ENCODE measurements around the gene PTTG1.

PTTG1 gene

DNA sequence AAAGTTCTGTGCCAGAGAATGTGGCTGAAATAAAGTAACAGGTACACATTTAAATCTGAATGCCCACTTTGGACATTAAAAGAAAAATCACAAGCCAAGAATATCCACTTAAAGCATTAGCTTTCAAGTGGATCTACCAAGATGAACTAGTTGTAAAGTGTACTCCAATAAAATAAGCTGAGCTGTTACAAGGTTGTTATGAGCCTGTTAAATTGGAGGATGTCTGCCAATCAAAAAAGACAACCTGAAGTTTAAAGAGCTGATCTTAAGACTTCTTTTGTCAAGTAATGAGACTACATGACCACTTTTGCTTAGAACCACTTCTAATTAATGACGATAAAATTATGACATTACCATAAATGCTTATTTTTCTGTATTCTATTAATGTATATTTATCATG lies 24.2 kb upstream of the PTTG1 start:
- H3K4me3 ChIP-seq (ENCODE audit: low read depth, low read length), result no peak overlapping the region
- no peak for DNase-seq (ENCODE audit: low read depth)
- no peak for TF ChIP-seq CTCF (conservative IDR thresholded peaks at IDR 0.05; ENCODE audit: low read depth, low read length)

GRCh38 chr5:160398806-160399205 lies 22.8 kb upstream of the PTTG1 start:
- peak; percentile 37 for DNase-seq (ENCODE audit: low read depth)
- peak overlapping the region; percentile 81 for H3K4me3 ChIP-seq (ENCODE audit: low read depth, low read length)
- no peak for TF ChIP-seq CTCF (conservative IDR thresholded peaks at IDR 0.05; ENCODE audit: low read depth, low read length)

DNA sequence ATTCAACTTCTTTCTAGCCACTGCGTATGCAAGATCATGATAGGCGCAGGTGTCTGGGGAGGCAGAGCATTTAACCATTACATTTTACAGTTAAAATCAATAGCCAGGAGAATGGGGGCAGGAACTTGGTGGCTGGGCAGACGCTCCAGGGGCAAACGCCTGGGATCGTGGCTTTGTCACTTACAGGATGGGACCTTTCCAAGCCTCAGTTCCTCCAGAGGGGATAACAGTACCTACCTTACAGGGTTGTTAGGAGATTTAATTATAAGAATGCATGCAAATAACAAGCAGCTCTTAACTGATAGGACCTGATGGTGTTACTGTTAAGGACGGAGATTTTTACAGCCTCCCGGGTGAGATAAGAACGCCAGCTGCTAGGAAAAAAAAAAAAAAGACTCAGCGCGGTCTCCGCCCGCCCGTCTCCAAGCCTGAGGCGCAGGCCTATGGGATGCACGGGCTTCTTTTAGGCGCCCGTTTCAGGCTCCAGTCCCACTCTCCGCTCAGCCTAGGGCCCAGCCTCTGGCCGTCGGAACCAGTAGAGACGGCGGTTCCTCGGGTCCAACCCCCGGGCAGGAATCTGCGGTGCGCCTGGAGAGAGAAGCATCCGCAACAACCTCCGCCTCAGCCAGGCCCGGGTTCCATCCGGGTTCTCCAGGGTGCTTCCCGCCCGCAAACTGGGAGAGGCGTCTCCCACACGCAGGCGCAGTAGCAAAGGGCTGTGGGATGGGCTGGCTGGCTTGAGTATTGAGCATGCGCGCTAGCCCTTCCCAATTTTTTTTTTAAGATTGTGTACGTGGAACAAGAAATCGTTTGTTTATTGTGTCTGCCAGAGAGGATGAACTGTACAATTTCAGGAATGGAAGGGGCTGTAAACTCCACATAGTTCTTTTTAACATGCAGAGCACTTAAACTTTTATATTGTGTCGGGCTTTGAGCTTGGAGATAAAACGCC lies 22.0 kb upstream of the PTTG1 start, which contains the start of gene FAM200C:
Gene FAM200C, minus strand, starts transcription at position 653 of the 952 bp plus-strand sequence. CDS start 4,564 bp downstream, outside the sequence.
- TF ChIP-seq CTCF (conservative IDR thresholded peaks at IDR 0.05; ENCODE audit: low read depth, low read length), result no peak
- peak within 1 kb of the TSS; percentile 81 for H3K4me3 ChIP-seq (ENCODE audit: low read depth, low read length)
- peak; percentile 97 for DNase-seq (ENCODE audit: low read depth)

GRCh38 chr5:160418561-160419457 lies 2.8 kb upstream of the PTTG1 start, which contains the start of gene SLU7:
SLU7 (minus strand) TSS chr5:160419081; CDS start chr5:160415294, 3,787 bp downstream.
- H3K4me3 ChIP-seq (ENCODE audit: low read depth, low read length), result peak within 1 kb of the TSS; percentile 93
- peak; percentile 98 for DNase-seq (ENCODE audit: low read depth)
- TF ChIP-seq CTCF (conservative IDR thresholded peaks at IDR 0.05; ENCODE audit: low read depth, low read length), result no peak

DNA sequence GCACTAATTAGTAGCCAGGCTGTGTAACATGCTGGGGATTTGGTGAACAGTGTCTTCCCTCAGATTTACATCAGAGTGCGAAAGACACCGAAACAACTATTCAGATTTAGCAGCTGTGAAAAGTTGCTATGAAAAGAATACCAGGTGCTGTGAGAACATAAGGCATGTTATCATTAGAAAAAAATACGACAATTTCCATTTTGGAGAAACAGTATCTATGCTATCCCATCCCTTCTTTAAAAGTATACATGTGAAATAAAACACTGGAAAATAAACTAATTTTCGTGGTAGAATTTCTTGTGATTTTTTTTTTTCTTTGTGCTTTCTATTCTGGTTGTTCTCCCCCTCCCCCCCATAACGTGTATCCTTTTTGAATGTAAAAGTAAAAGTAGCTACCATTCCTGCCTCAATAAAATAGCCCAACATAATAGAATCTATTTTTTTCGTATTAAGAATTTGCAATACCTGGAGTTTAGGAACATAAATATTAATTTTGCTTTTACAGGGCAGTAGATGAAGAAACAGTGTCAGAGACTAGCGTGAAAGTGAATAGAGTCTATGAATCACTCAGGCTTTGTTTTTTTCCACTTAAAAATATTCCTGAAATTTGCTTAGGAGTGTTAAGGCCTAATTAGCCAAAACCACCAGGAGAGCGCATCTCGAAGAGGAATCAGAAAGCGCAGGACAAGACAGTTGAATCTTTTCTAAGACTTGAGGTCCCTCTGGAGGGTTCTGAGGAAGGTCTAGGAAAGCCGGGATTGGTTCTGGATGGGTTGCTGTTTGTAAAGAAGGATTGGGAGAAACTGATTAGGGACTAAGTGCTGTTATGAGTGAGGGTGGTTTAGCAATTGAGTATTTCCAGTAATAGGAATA lies 2.0 kb upstream of the PTTG1 start:
- H3K4me3 ChIP-seq (ENCODE audit: low read depth, low read length), result peak overlapping the region; percentile 93
- TF ChIP-seq CTCF (conservative IDR thresholded peaks at IDR 0.05; ENCODE audit: low read depth, low read length), result no peak
- no peak for DNase-seq (ENCODE audit: low read depth)

DNA sequence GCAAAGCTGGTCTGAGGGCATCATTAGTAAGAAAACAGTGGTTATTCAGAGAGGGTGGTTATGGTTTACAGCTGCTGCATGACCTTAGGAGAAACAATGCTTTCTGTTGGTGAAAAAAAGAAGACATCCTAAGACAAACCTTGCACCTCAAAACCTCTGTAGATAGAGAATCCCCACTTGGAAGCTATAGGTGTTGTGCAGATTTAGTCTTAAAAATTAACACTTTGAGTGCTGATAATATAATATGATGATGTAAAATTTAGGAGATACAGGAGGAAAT lies 1.4 kb upstream of the PTTG1 start:
- H3K4me3 ChIP-seq (ENCODE audit: low read depth, low read length), result no peak overlapping the region
- no peak for TF ChIP-seq CTCF (conservative IDR thresholded peaks at IDR 0.05; ENCODE audit: low read depth, low read length)
- no peak for DNase-seq (ENCODE audit: low read depth)

Measured in choroid plexus epithelial cell (primary cell).